Fibroblast of skin of left quadriceps (primary cell): ENCODE data around the gene HSBP1.

ENCODE experiments used
- DNase-seq, 2 experiments: peaks; one replicate each; pipeline ENCODE4 v3.0.0-alpha.2; 2013; ENCODE audit warnings: low read depth in 2 of 2

The HSBP1 gene

DNA sequence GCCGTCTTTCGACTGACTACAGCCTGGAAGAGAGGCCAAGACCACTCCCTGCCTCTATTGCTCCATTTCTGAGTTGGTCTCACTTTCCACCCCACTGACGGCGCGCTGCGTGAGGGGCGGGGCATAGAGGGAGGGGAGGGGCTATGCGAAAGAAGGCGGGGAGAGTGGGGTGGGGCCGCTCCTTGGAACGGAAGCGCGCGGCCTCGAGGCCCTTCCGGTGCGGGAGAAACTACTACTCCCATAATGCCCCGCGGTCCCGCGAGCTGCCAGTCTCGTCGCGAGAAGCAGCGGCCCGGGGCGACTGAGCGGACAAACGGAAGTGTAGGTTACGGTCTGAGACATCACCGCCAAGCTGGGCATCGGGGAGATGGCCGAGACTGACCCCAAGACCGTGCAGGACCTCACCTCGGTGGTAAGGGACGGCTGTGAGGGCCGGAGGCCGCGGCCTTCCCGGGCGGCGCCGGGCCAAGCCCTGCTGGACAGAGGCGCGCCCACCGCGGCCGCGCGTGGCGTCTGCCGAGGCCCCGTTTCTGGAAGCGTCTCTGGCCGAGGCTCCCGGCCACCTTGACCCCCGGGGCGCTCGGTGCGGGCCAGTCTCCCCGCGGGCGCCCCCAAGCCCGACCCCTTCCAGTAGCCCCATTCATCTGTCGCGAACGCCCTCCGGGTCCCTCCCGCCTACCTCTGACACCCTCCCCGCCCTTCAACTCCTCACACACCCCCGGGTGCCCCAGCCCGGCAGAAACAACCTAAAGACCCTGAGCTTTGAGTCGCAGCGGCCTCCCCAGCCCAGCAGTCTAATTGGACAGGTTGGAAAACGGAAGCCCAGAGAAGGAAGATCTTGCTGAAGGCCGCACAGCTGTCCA lies at the start of gene HSBP1:
HSBP1 (plus strand) TSS at position 269 of the 863 bp plus-strand sequence; CDS start at position 368, 99 bp downstream.
- DNase-seq: peak; percentile 77 to 82

DNA sequence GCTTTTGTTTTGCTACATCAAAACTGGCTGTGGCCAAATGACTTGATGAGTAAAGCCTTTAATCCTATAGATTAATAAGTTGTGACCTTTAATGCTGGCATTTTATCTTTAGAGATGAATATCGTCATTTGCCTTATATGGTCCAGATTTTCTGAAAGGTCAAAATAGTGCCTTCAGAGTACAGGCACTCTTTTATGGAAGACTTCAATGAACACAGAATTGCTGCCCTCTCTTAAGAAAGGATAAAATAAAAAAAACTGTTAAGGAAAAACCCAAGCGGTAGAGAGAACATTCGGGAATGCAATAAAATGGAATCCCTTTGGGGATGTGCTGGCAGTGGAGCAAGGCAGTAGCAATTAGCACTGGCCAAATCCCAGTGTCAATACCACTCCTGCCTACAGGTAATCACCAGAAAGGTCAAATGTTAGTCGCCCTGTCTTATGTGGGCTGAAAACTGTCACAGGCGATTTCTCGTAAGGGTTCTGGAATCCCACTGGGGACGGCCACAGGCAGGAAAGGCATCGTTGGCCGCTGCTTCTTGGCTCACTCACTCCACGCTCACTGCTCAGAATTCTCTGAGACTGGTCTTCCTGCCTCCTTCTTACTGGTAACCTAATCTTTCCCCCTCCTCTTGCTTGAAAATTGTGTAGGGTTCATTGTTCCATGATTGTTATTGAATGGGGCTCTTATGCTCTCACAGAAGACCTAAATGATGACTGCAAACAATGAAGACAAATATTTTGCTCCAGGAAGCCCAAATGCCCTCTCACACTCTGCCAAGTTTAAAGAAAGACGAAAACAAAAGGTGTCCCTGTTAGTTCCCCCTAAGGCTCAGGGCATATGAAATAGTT lies 45.4 kb upstream of the HSBP1 start:
- no peak for DNase-seq

DNA sequence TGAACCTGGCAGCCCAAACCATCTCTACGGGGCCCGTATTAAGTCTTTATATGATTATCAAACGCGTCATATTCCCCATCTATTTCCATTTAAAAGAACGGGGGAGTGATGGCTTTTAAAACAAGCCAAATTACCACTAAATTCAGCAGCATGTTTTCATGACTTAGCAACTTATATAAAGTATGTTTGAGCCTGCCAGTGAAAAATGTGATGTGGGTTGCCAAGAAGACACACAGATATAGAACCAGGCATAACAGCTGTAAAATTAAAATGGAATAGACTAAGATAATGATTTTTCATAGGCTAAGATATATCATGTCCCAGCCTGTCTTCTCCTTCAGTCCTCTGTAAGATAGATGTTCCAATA lies 44.8 kb upstream of the HSBP1 start:
- DNase-seq: no peak

GRCh38 chr16:83768986-83769385 lies 38.8 kb upstream of the HSBP1 start:
- no peak for DNase-seq

GRCh38 chr16:83769397-83770008 lies 38.3 kb upstream of the HSBP1 start:
- DNase-seq: no peak

- no peak for DNase-seq
Measured at GRCh38 chr16:83771306-83771942, 36.4 kb upstream of the HSBP1 start.

DNA sequence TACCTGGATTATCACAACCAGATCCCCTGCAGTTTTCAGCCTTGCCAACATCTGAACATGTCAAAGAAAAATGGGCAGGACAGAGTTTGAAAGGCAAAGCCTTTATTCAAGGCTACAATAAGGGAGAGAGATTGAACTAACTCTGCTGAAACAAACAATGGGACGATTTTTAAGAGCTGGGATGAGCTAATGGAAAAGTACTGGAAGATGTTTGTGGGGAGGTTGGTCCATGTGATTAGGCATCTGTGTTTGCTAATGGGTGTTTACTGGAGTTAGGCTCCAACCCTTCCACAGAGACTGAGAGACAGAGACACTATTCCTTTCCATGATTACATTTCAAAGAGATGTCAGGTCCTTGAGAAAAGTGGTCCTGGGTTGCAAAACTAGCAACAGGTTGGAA lies 35.0 kb upstream of the HSBP1 start:
- no peak for DNase-seq

GRCh38 chr16:83774066-83774465 lies 33.7 kb upstream of the HSBP1 start:
- no peak for DNase-seq

- DNase-seq: no peak
Measured at GRCh38 chr16:83776944-83777343, 30.8 kb upstream of the HSBP1 start.

DNA sequence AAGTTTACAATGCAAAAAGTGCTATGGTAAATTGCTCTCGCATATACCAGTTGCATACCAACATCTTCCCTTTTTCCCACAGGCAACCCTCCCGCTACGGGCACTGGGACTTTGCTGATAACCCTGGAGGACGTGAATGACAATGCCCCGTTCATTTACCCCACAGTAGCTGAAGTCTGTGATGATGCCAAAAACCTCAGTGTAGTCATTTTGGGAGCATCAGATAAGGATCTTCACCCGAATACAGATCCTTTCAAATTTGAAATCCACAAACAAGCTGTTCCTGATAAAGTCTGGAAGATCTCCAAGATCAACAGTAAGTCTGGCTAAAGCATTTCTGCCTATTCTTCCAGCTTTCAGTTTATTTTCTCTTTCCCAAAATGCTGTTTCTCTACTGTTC lies 27.9 kb upstream of the HSBP1 start:
- peak; percentile 31 to 35 for DNase-seq

GRCh38 chr16:83785455-83785854 lies 22.3 kb upstream of the HSBP1 start:
- DNase-seq: no peak

DNA sequence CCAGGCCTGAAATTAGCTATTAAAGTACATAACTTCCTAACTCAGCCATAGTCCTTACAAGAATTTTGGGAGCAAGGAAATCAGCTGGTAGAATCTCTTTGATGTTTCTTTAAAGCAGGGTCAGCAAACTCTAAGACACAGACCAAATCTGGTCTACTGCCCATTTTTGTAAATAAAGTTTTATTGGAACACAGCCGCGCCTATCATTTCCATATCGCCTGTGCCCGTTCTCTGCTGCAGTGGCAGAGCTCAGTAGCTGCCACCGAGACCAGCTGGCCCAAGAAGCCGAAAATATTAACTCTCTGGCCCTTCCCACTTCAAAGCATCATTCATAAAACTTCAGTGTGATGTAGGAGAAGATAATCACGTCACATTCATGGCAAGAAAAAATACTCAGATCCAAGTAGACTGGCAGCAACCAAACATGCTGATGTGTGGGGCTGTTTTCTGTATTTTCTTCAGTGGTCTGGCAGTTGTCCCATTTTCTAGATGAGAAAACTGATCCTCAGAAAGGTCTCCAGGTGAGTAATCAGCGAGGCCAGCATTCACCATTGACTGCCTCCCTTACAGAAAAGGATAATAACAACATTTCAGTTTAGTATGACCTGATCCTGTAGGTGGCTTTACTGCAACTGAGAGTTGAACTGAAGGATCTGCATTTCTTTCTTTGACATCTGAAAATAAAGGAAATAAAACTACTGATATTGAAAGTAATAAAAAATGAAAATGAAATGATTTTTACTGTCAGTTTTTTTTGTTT lies 18.0 kb upstream of the HSBP1 start:
- no peak for DNase-seq

- DNase-seq: no peak
Measured at GRCh38 chr16:83791916-83792315, 15.9 kb upstream of the HSBP1 start.

DNA sequence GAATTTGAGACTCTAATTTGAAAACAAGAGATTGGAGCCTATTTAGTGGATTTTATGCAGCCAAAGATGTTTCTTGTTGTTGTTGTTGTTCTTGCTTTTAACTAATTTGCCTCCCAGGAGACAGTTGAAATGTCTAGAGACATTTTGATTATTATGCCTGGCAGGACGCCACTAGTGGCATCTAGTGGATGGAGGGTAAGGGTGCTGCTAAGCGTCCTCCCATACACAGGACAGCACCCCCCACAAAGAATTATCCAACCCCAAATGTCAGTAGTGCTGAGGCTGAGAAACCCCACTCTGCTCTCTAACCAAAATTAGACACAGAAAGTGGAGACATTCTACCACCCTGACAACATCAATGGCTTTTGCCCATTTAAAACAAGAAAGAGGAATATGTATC lies 15.4 kb upstream of the HSBP1 start:
- DNase-seq: no peak

DNA sequence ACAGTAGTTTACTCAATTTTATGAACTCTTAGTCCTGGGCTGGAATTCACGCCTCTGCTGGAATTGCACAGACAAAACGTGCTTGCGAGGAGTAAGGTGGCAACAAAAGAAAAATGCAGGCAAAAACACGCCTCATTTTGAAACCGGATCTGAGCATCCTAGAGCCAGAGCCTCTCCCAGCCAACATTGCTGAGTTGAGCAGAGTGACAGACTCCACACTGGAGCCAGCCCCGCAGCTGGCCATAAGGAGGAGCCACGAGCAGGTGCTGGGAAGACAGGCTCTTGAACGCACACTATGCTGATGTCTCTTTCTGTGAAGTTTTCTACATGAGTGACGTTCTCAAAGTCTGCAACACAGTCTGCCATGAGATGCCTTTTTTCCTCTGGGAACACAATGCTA lies 14.6 kb upstream of the HSBP1 start:
- DNase-seq: no peak

DNA sequence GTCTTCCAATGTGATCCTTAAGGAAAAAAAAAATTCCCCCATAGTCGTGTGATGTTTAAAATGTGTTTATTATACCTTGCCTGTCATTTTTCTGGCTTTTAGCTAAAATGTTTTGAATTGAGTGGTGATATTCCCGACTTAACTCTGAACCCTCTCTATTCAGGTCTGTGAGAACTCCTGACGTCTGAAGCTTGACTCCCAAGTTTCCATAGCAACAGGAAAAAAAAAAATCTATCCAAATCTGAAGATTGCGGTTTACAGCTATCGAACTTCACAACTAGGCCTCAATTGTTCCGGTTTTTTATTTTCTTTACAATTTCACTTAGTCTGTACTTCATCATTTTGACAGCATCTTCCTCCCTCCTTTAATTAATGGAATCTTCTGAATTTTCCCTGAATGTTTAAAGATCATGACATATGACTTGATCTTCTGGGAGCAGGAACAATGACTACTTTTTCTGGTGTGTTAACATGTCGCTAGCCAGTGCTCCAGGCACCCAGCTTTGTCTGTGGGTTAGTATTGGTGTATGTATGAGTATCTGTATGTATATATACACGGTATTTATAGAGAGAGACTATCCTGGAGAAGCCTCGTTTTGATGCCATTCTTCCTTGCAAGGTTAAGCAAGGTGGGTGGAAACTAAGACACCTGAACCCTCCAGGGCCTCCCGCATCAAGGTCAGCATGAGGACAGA lies 12.8 kb upstream of the HSBP1 start:
- DNase-seq: no peak

GRCh38 chr16:83797013-83797412 lies 10.8 kb upstream of the HSBP1 start:
- no peak for DNase-seq

- no peak for DNase-seq
Measured at GRCh38 chr16:83799336-83799735, 8.4 kb upstream of the HSBP1 start.

GRCh38 chr16:83802135-83802534 lies 5.6 kb upstream of the HSBP1 start:
- DNase-seq: peak; percentile 58 to 64

- no peak for DNase-seq
Measured at GRCh38 chr16:83802554-83803205, 5.1 kb upstream of the HSBP1 start.
